ENCODE data around the gene CACNA2D3.

DNA sequence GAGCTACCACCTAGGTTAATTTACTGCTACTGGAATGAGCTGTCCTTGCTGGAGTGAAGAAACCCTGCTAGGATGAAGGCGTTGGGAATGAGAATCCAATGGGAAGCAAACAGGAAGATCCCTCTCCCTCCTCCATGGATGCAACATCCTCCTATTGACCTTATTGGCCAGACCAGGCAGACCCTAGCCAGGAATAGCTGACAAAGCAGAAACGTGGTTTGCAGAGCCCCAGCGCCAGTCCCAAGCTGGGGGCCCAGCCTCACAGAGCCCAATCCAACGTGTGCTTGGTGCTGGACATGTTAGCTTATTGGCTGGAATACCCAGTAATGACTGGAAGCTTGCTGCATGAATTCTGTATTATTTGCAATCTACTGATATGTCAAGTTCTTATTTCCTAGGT lies 532.4 kb downstream of the CACNA2D3 start:
- TF ChIP-seq, protein P1, sequence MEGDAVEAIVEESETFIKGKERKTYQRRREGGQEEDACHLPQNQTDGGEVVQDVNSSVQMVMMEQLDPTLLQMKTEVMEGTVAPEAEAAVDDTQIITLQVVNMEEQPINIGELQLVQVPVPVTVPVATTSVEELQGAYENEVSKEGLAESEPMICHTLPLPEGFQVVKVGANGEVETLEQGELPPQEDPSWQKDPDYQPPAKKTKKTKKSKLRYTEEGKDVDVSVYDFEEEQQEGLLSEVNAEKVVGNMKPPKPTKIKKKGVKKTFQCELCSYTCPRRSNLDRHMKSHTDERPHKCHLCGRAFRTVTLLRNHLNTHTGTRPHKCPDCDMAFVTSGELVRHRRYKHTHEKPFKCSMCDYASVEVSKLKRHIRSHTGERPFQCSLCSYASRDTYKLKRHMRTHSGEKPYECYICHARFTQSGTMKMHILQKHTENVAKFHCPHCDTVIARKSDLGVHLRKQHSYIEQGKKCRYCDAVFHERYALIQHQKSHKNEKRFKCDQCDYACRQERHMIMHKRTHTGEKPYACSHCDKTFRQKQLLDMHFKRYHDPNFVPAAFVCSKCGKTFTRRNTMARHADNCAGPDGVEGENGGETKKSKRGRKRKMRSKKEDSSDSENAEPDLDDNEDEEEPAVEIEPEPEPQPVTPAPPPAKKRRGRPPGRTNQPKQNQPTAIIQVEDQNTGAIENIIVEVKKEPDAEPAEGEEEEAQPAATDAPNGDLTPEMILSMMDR (conservative IDR thresholded peaks at IDR 0.05): no peak
- TF ChIP-seq EZH2 (IDR thresholded peaks at IDR 0.05; ENCODE audit: low read depth): no peak

Measured in PC-9 (cell line).